Fibroblast of lung (primary cell): Measurements from ENCODE around the gene TOP3A.

Experiments
- EZH2 ChIP-seq: IDR thresholded peaks from 2 replicates; pipeline ENCODE4 v1.5.1; 2012; ENCODE audit warnings: low read length, control low read depth, mild to moderate bottlenecking; ENCODE audit errors: missing control alignments
- TF ChIP-seq, protein P1 (sequence below), 2 donors: IDR thresholded peaks in 1 of 2; conservative IDR thresholded peaks in 1 of 2; 1 replicate in 1 of 2; 2 replicates in 1 of 2; pipeline ENCODE4 v1.5.1; 2011 to 2012; ENCODE audit warnings: low read length in 2 of 2, control low read depth in 1 of 2, inconsistent platforms in 1 of 2, low read depth in 1 of 2, mild to moderate bottlenecking in 1 of 2

DNA sequence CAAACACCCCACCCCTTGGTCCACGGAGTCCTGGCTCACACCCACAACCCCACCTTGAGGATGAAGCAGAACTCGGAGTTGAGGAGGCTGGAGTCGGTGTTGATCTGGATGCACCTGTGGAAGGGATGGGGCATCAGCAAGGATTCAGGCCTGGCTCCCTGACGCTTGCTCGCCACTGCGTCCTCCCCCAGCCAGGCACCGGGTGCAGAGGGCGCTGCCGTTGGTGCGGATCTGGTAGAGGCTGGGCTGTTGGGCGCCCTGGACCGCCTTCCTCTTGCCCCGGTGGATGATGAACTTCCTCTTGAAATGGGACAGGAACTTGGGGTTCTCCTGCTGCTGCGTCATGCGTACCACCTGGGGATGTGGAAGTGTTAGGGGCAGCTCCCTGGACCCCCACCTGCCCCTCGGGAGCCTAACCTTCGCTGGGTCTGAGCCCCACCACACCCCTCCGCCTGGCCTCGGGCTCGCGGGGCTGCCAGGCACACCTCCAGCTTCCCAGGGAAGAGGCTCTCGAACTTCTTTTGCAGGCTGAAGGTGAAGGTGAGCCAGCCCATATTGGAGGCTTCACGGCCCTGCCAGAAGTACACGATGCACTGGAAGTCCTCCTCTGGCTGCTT is 68.6 kb downstream of the TOP3A start:
- TF ChIP-seq, protein P1, sequence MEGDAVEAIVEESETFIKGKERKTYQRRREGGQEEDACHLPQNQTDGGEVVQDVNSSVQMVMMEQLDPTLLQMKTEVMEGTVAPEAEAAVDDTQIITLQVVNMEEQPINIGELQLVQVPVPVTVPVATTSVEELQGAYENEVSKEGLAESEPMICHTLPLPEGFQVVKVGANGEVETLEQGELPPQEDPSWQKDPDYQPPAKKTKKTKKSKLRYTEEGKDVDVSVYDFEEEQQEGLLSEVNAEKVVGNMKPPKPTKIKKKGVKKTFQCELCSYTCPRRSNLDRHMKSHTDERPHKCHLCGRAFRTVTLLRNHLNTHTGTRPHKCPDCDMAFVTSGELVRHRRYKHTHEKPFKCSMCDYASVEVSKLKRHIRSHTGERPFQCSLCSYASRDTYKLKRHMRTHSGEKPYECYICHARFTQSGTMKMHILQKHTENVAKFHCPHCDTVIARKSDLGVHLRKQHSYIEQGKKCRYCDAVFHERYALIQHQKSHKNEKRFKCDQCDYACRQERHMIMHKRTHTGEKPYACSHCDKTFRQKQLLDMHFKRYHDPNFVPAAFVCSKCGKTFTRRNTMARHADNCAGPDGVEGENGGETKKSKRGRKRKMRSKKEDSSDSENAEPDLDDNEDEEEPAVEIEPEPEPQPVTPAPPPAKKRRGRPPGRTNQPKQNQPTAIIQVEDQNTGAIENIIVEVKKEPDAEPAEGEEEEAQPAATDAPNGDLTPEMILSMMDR (conservative IDR thresholded peaks at IDR 0.05 in 1 of 2, IDR thresholded peaks at IDR 0.05 in 1 of 2; ENCODE audit: low read depth in 1 of 2, low read length in 2 of 2), result no peak
- TF ChIP-seq EZH2, result no peak
